CD14-positive monocyte (primary cell): ENCODE results near the gene ZCCHC8. TPM values are rescaled to one million over a fixed set of nuclear protein-coding genes. Genes with fewer than 3 reads are reported as not detected.
"Not testable (repeated sequence)": the region's sequence is repeated elsewhere in the genome, so short reads cannot be mapped to it uniquely, and the experiment has no call there.

Source experiments
- DNase-seq, 3 donors: peaks; one replicate each; pipeline ENCODE4 v3.0.0-alpha.2; 2011 to 2022
- H2AFZ ChIP-seq: 2 replicates; pipeline ENCODE4 v1.6.0; 2012; ENCODE audit warnings: mild to moderate bottlenecking, low read depth, low read length, inconsistent platforms; ENCODE audit not compliant: insufficient read depth, poor library complexity, severe bottlenecking
- H3K27ac ChIP-seq, 2 donors: 1 replicate in 1 of 2; 2 replicates in 1 of 2; pipeline ENCODE4 v1.5.1; 2012 to 2013; ENCODE audit warnings: low read length in 2 of 2, control low read depth in 1 of 2, inconsistent platforms in 1 of 2, low read depth in 1 of 2, mild to moderate bottlenecking in 1 of 2
- H3K27me3 ChIP-seq, 2 donors: one replicate each; pipeline versions ENCODE4 v1.6.0 to v1.6.1; 2011 to 2013; ENCODE audit warnings: low read length in 2 of 2; ENCODE audit not compliant: control insufficient read depth in 2 of 2, insufficient read depth in 2 of 2
- H3K36me3 ChIP-seq, 2 donors: replicated peaks in 1 of 2; 1 replicate in 1 of 2; 2 replicates in 1 of 2; pipeline versions ENCODE4 v1.5.1 to v1.6.1; 2012 to 2013; ENCODE audit warnings: low read length in 2 of 2, control low read depth in 1 of 2, inconsistent platforms in 1 of 2, mild to moderate bottlenecking in 1 of 2; ENCODE audit not compliant: insufficient read depth in 2 of 2, control insufficient read depth in 1 of 2
- H3K4me1 ChIP-seq, 2 donors: 1 replicate in 1 of 2; 2 replicates in 1 of 2; pipeline versions ENCODE4 v1.5.1 to v1.6.1; 2012 to 2013; ENCODE audit warnings: low read length in 2 of 2, control low read depth in 1 of 2, inconsistent platforms in 1 of 2, mild to moderate bottlenecking in 1 of 2, moderate library complexity in 1 of 2; ENCODE audit not compliant: insufficient read depth in 2 of 2, control insufficient read depth in 1 of 2
- H3K4me2 ChIP-seq: replicated peaks from 2 replicates; pipeline ENCODE3; 2012; ENCODE audit warnings: low read length, moderate library complexity, mild to moderate bottlenecking; ENCODE audit not compliant: poor library complexity, severe bottlenecking; ENCODE audit errors: extremely low read depth
- H3K4me3 ChIP-seq, 3 experiments: fragments of 200-600 bp in 1 of 3; sonication (generic) in 1 of 3; replicated peaks in 1 of 3; 1 replicate in 2 of 3; 2 replicates in 1 of 3; pipeline ENCODE4 v1.5.1; 2011 to 2013; ENCODE audit warnings: low read length in 3 of 3, mild to moderate bottlenecking in 3 of 3, control low read depth in 2 of 3, low read depth in 2 of 3, inconsistent platforms in 1 of 3, moderate library complexity in 1 of 3
- H3K79me2 ChIP-seq: 2 replicates; pipeline ENCODE4 v1.6.0; 2012; ENCODE audit warnings: mild to moderate bottlenecking, control low read depth, inconsistent platforms, low read length, moderate library complexity; ENCODE audit not compliant: insufficient read depth
- H3K9ac ChIP-seq: 2 replicates; pipeline ENCODE4 v1.6.0; 2017; ENCODE audit warnings: low read length, mild to moderate bottlenecking; ENCODE audit not compliant: insufficient read depth, poor library complexity, severe bottlenecking
- H3K9me3 ChIP-seq, 2 donors: replicated peaks in 1 of 2; 1 replicate in 1 of 2; 2 replicates in 1 of 2; pipeline versions ENCODE4 v1.5.1 to v1.6.1; 2012 to 2013; ENCODE audit warnings: low read length in 2 of 2, control low read depth in 1 of 2; ENCODE audit not compliant: control insufficient read depth in 1 of 2, insufficient read depth in 1 of 2
- H4K20me1 ChIP-seq: 2 replicates; pipeline ENCODE4 v1.6.0; 2012; ENCODE audit warnings: mild to moderate bottlenecking, low read length, control low read depth, moderate library complexity; ENCODE audit not compliant: insufficient read depth
- H3K27ac Mint-ChIP-seq, 7 donors: one replicate each; pipeline ENCODE4 v1.8.0; 2020; ENCODE audit warnings: mild to moderate bottlenecking in 7 of 7, mixed read lengths in 7 of 7, moderate library complexity in 6 of 7, inconsistent platforms in 2 of 7
- H3K27me3 Mint-ChIP-seq, 3 donors: one replicate each; pipeline ENCODE4 v1.8.0; 2021 to 2022; ENCODE audit warnings: low read depth in 3 of 3, mild to moderate bottlenecking in 3 of 3, mixed read lengths in 3 of 3, moderate library complexity in 3 of 3, inconsistent platforms in 1 of 3
- H3K36me3 Mint-ChIP-seq, 2 donors: one replicate each; pipeline ENCODE4 v1.8.0; 2020; ENCODE audit warnings: mixed read lengths in 2 of 2, inconsistent platforms in 1 of 2, mild to moderate bottlenecking in 1 of 2
- H3K4me1 Mint-ChIP-seq: one replicate; pipeline ENCODE4 v1.8.0; 2020; ENCODE audit warnings: mild to moderate bottlenecking, mixed read lengths
- H3K4me3 Mint-ChIP-seq, 2 donors: one replicate each; pipeline ENCODE4 v1.8.0; 2020; ENCODE audit warnings: mild to moderate bottlenecking in 2 of 2, mixed read lengths in 2 of 2, moderate library complexity in 1 of 2
- H3K9me3 Mint-ChIP-seq, 7 donors: one replicate each; pipeline ENCODE4 v1.8.0; 2020 to 2022; ENCODE audit warnings: mixed read lengths in 7 of 7, mild to moderate bottlenecking in 6 of 7, moderate library complexity in 6 of 7, inconsistent platforms in 2 of 7
- CTCF ChIP-seq: fragments of 200-600 bp; IDR thresholded peaks from one replicate; pipeline ENCODE4 v1.8.0; 2022; ENCODE audit warnings: antibody characterized with exemption, mild to moderate bottlenecking
- WGBS: methylation state at CpG from one replicate; pipeline ENCODE4 v1.1.5; 2013; ENCODE audit warnings: missing lambda C conversion rate; ENCODE audit not compliant: insufficient coverage; 5-methylcytosine and 5-hydroxymethylcytosine counted together
- intact Hi-C, 2 donors: fragments of 100-400 bp; cut with micrococcal nuclease; formaldehyde crosslinking; loops; one replicate each; pipeline versions ENCODE4 v1.15.0 to v1.15.1; 2023
- polyA plus RNA-seq, 3 donors: library from polyadenylated mRNA; depleted of rRNA in 1 of 3; unstranded in 2 of 3; stranded (reverse) in 1 of 3; fragments of 300-500 nt in 2 of 3; fragments of >200 nt in 1 of 3; fragmentation: Illumina TruSeq in 2 of 3; gene quantifications; 1 replicate in 2 of 3; 2 replicates in 1 of 3; pipeline ENCODE4 v1.2.3, GENCODE V29; 2012 to 2021

The ZCCHC8 gene
- polyA plus RNA-seq, 3 donors: 2.5 to 25.4 (median 5.4) TPM

- H3K4me1 ChIP-seq: no peaks in the 10 kb centered on the region
- H3K27me3 ChIP-seq: no peaks in the 10 kb centered on the region
- no peak for DNase-seq
- Mint-ChIP-seq H3K27ac (no peak overlapping the region), H3K36me3 (no peaks in the 10 kb centered on the region), H3K4me3 (no peak overlapping the region), H3K4me1 (no peaks in the 10 kb centered on the region), H3K9me3 (peaks cover 0 to 1% (median 0%) of the 10 kb centered on the region in 7 donors), H3K27me3 (peaks cover 0 to 9% (median 4%) of the 10 kb centered on the region in 3 donors)
- no peak overlapping the region for H3K27ac ChIP-seq
- H3K9ac ChIP-seq: no peak overlapping the region
- no peaks in the 10 kb centered on the region for H3K9me3 ChIP-seq
- intact Hi-C loops: no loop called here
- no peaks in the 10 kb centered on the region for H4K20me1 ChIP-seq
- no peaks in the 10 kb centered on the region for H3K36me3 ChIP-seq
- no peak overlapping the region for H3K4me3 ChIP-seq
- no peak overlapping the region for H2AFZ ChIP-seq
- no peak for TF ChIP-seq CTCF
- 100% methylated on average over 2 of the region's 4 CpGs for WGBS
- no peaks in the 10 kb centered on the region for H3K79me2 ChIP-seq
- no peak overlapping the region for H3K4me2 ChIP-seq
These were observed 65.5 kb downstream of the ZCCHC8 start for GRCh38 chr12:122435186-122435585.

- H3K27ac Mint-ChIP-seq, H3K79me2 ChIP-seq, H3K9ac ChIP-seq, H3K27ac ChIP-seq, H3K9me3 ChIP-seq, H4K20me1 ChIP-seq, H3K27me3 Mint-ChIP-seq, H3K4me2 ChIP-seq, H3K4me3 ChIP-seq, H3K9me3 Mint-ChIP-seq, intact Hi-C loops, H3K36me3 ChIP-seq, H3K36me3 Mint-ChIP-seq, H2AFZ ChIP-seq, H3K4me1 Mint-ChIP-seq, H3K4me3 Mint-ChIP-seq, DNase-seq, H3K4me1 ChIP-seq, H3K27me3 ChIP-seq: not testable (repeated sequence)
- 100% methylated on average over 1 of the region's 5 CpGs for WGBS
These were observed 71.7 kb downstream of the ZCCHC8 start for GRCh38 chr12:122429043-122429442.
